Upper lobe of left lung (tissue), 6 donors: ENCODE measurements around the gene GRM3. TPM values are rescaled to one million over a fixed set of nuclear protein-coding genes. Genes with fewer than 3 reads are reported as not detected.

ENCODE experiments used
- ATAC-seq, 2 donors: fragments of 200-7000 bp; cut with Tn5 transposase; one replicate each; pipeline ENCODE4 v1.9.1; 2022; ENCODE audit warnings: mild to moderate bottlenecking in 2 of 2, moderate library complexity in 2 of 2; ENCODE audit not compliant: low FRiP score in 2 of 2
- DNase-seq, 2 donors: peaks; one replicate each; pipeline ENCODE4 v3.0.0-alpha.2; 2019 to 2020
- H3K27ac ChIP-seq, 4 donors: fragments of 200-600 bp; sonication (generic); one replicate each; pipeline ENCODE4 v1.5.1; 2016 to 2019
- H3K27me3 ChIP-seq, 4 donors: fragments of 200-600 bp; sonication (generic); one replicate each; pipeline ENCODE4 v1.5.1; 2017 to 2019
- H3K36me3 ChIP-seq, 4 donors: fragments of 200-600 bp; sonication (generic); one replicate each; pipeline ENCODE4 v1.5.1; 2016 to 2019
- H3K4me1 ChIP-seq, 4 donors: fragments of 200-600 bp; sonication (generic); one replicate each; pipeline ENCODE4 v1.5.1; 2018 to 2019
- H3K4me3 ChIP-seq, 4 donors: fragments of 200-600 bp; sonication (generic); one replicate each; pipeline ENCODE4 v1.5.1; 2017 to 2019; ENCODE audit warnings: mild to moderate bottlenecking in 2 of 4, moderate library complexity in 1 of 4
- H3K9me3 ChIP-seq, 4 donors: fragments of 200-600 bp; sonication (generic); one replicate each; pipeline ENCODE4 v1.5.1; 2018 to 2019
- CTCF ChIP-seq, 6 experiments: fragments of 450-650 bp in 4 of 6; fragments of 200-600 bp in 2 of 6; sonication (generic) in 2 of 6; IDR thresholded peaks; one replicate each; pipeline ENCODE4 v1.5.1; 2016 to 2019; ENCODE audit warnings: antibody characterized with exemption in 6 of 6
- EP300 ChIP-seq, 4 donors: sonication (generic); formaldehyde crosslinking; IDR thresholded peaks; one replicate each; pipeline ENCODE4 v1.5.1; 2017; ENCODE audit warnings: antibody characterized with exemption in 4 of 4, control low read depth in 2 of 4
- POLR2A ChIP-seq, 4 donors: fragments of 450-650 bp; IDR thresholded peaks; one replicate each; pipeline ENCODE4 v1.5.1; 2016 to 2017; ENCODE audit warnings: antibody characterized with exemption in 4 of 4, mild to moderate bottlenecking in 2 of 4
- POLR2AphosphoS5 ChIP-seq, 2 donors: sonication (generic); formaldehyde crosslinking; IDR thresholded peaks; one replicate each; pipeline ENCODE4 v1.5.1; 2017; ENCODE audit warnings: antibody characterized with exemption in 2 of 2
- WGBS, 2 donors: methylation state at CpG; one replicate each; pipeline ENCODE4 v1.1.5; 2017 to 2018; 5-methylcytosine and 5-hydroxymethylcytosine counted together
- total RNA-seq, 6 donors: library from RNA; depleted of rRNA in 4 of 6; stranded (reverse); fragments of >200 nt in 4 of 6; gene quantifications; one replicate each; pipeline versions ENCODE4 v1.1.0 to v1.2.1, GENCODE V29; 2016 to 2021
- donor health status: DM: no; HTN: no; CAD: no; lungs with moderate emphysema.
- donor health status: DM: no; HTN: yes; CAD: no; lungs with severe emphysema.

Gene GRM3
- total RNA-seq, 6 donors from 2014 or later = not detected

GRCh38 chr7:86898171-86898570 is 254.5 kb downstream of the GRM3 start:
- H3K9me3 ChIP-seq = no peaks in the 10 kb centered on the region
- WGBS, 2 donors = 93% methylated on average over 2 of the region's 2 CpGs
- DNase-seq = no peak
- ATAC-seq = no peak
- H3K4me3 ChIP-seq = no peak overlapping the region
- H3K27me3 ChIP-seq = no peaks in the 10 kb centered on the region
- no peak overlapping the region for H3K27ac ChIP-seq
- TF ChIP-seq CTCF (IDR thresholded peaks at IDR 0.05) (no peak), POLR2AphosphoS5 (IDR thresholded peaks at IDR 0.05) (no peak), POLR2A (IDR thresholded peaks at IDR 0.05) (no peak), EP300 (IDR thresholded peaks at IDR 0.05) (no peak)
- H3K36me3 ChIP-seq = peaks cover 0 to 15% (median 3%) of the 10 kb centered on the region in 4 donors
- H3K4me1 ChIP-seq = no peaks in the 10 kb centered on the region

GRCh38 chr7:86900886-86901285 is 257.2 kb downstream of the GRM3 start:
- DNase-seq (no peak), ATAC-seq (no peak)
- Histone ChIP-seq H3K4me1 (no peaks in the 10 kb centered on the region), H3K4me3 (no peak overlapping the region), H3K36me3 (peaks cover 0 to 15% (median 3%) of the 10 kb centered on the region in 4 donors), H3K27ac (no peak overlapping the region), H3K9me3 (no peaks in the 10 kb centered on the region), H3K27me3 (no peaks in the 10 kb centered on the region)
- TF ChIP-seq EP300 (IDR thresholded peaks at IDR 0.05) = no peak
- no peak for TF ChIP-seq CTCF (IDR thresholded peaks at IDR 0.05)
- no peak for TF ChIP-seq POLR2A (IDR thresholded peaks at IDR 0.05)
- TF ChIP-seq POLR2AphosphoS5 (IDR thresholded peaks at IDR 0.05) = no peak

GRCh38 chr7:86904949-86905834 is 261.5 kb downstream of the GRM3 start:
- DNase-seq = no peak
- Histone ChIP-seq H3K4me3 (no peak overlapping the region), H3K36me3 (peaks cover 0 to 4% (median 1%) of the 10 kb centered on the region in 4 donors), H3K9me3 (no peaks in the 10 kb centered on the region), H3K4me1 (no peaks in the 10 kb centered on the region), H3K27me3 (no peaks in the 10 kb centered on the region), H3K27ac (no peak overlapping the region)
- peak in 1 of 2 donors; percentile 61 for ATAC-seq
- WGBS, 2 donors = 53 to 55% methylated on average over 3 of the region's 3 CpGs
- TF ChIP-seq CTCF (IDR thresholded peaks at IDR 0.05) (peak in 2 of 6 experiments; percentile 6 to 22), POLR2A (IDR thresholded peaks at IDR 0.05) (no peak)

- Histone ChIP-seq H3K9me3 (no peaks in the 10 kb centered on the region), H3K27me3 (no peaks in the 10 kb centered on the region), H3K4me3 (no peak overlapping the region), H3K4me1 (no peaks in the 10 kb centered on the region), H3K36me3 (peaks cover 0 to 5% (median 1%) of the 10 kb centered on the region in 4 donors), H3K27ac (no peak overlapping the region)
- no peak for ATAC-seq
- TF ChIP-seq CTCF (IDR thresholded peaks at IDR 0.05) (no peak), EP300 (IDR thresholded peaks at IDR 0.05) (no peak), POLR2AphosphoS5 (IDR thresholded peaks at IDR 0.05) (no peak), POLR2A (IDR thresholded peaks at IDR 0.05) (no peak)
- no peak for DNase-seq
- WGBS, 2 donors = 40 to 66% methylated on average over 1 of the region's 1 CpG
Measured at GRCh38 chr7:86908948-86909347, 265.2 kb downstream of the GRM3 start.

- no peak for TF ChIP-seq POLR2AphosphoS5 (IDR thresholded peaks at IDR 0.05)
- no peak for TF ChIP-seq POLR2A (IDR thresholded peaks at IDR 0.05)
- no peak for TF ChIP-seq CTCF (IDR thresholded peaks at IDR 0.05)
- TF ChIP-seq EP300 (IDR thresholded peaks at IDR 0.05) = no peak
- Histone ChIP-seq H3K9me3 (no peaks in the 10 kb centered on the region), H3K4me1 (no peaks in the 10 kb centered on the region), H3K27me3 (no peaks in the 10 kb centered on the region), H3K36me3 (peaks cover 0 to 5% (median 0%) of the 10 kb centered on the region in 4 donors), H3K4me3 (no peak overlapping the region), H3K27ac (no peak overlapping the region)
- DNase-seq (no peak), ATAC-seq (no peak)
- WGBS, 2 donors = 96 to 100% methylated on average over 1 of the region's 1 CpG
Measured at GRCh38 chr7:86911659-86912058, 267.9 kb downstream of the GRM3 start.
